Endodermal cell (in vitro differentiated cells): Measurements from ENCODE around the gene GAS2. TPM values are rescaled to one million over a fixed set of nuclear protein-coding genes. Genes with fewer than 3 reads are reported as not detected.

ENCODE experiments used
- DNase-seq: peaks from one replicate; pipeline ENCODE4 v3.0.0-alpha.2; 2017
- H3K27ac ChIP-seq: 2 replicates; pipeline ENCODE4 v1.5.1; 2013; ENCODE audit warnings: mild to moderate bottlenecking, low read depth, low read length, moderate library complexity
- H3K27me3 ChIP-seq: 2 replicates; pipeline ENCODE4 v1.6.1; 2013; ENCODE audit warnings: mild to moderate bottlenecking, low read length, moderate library complexity; ENCODE audit not compliant: insufficient read depth, control insufficient read depth, poor library complexity, severe bottlenecking
- H3K36me3 ChIP-seq: 2 replicates; pipeline ENCODE4 v1.7.0; 2013; ENCODE audit warnings: mild to moderate bottlenecking, low read length, moderate library complexity; ENCODE audit not compliant: control insufficient read depth, insufficient read depth
- H3K4me1 ChIP-seq: one replicate; pipeline ENCODE4 v1.7.0; 2013; ENCODE audit warnings: low read length; ENCODE audit not compliant: control insufficient read depth, insufficient read depth
- H3K4me3 ChIP-seq: 2 replicates; pipeline ENCODE4 v1.5.1; 2013; ENCODE audit warnings: mild to moderate bottlenecking, low read length, moderate library complexity
- H3K9ac ChIP-seq: 2 replicates; pipeline ENCODE4 v1.6.1; 2013; ENCODE audit warnings: mild to moderate bottlenecking, low read length, moderate library complexity; ENCODE audit not compliant: poor library complexity, severe bottlenecking; ENCODE audit errors: extremely low read depth
- H3K9me3 ChIP-seq: 2 replicates; pipeline ENCODE4 v1.6.1; 2013; ENCODE audit warnings: mild to moderate bottlenecking, low read length, moderate library complexity; ENCODE audit not compliant: control insufficient read depth
- H3K27ac Mint-ChIP-seq: 2 replicates; pipeline ENCODE4 v1.8.0; 2020; ENCODE audit warnings: mixed read lengths
- H3K27me3 Mint-ChIP-seq: 2 replicates; pipeline ENCODE4 v1.8.0; 2021; ENCODE audit warnings: mild to moderate bottlenecking, mixed read lengths; ENCODE audit not compliant: insufficient read depth
- H3K36me3 Mint-ChIP-seq: 2 replicates; pipeline ENCODE4 v1.8.0; 2020; ENCODE audit warnings: low read depth, mixed read lengths
- H3K4me1 Mint-ChIP-seq: 2 replicates; pipeline ENCODE4 v1.8.0; 2020; ENCODE audit warnings: mixed read lengths
- H3K4me3 Mint-ChIP-seq: 2 replicates; pipeline ENCODE4 v1.8.0; 2020; ENCODE audit warnings: mild to moderate bottlenecking, moderate library complexity, mixed read lengths
- H3K9me3 Mint-ChIP-seq: 2 replicates; pipeline ENCODE4 v1.8.0; 2020; ENCODE audit warnings: mild to moderate bottlenecking, mixed read lengths
- CTCF ChIP-seq: fragments of 200-600 bp; sonication (generic); conservative IDR thresholded peaks from 2 replicates; pipeline ENCODE4 v1.5.0; 2021; ENCODE audit warnings: antibody characterized with exemption, mild to moderate bottlenecking
- WGBS, 2 experiments: methylation state at CpG; one replicate each; pipeline versions ENCODE4 v1.1.5 to v1.1.7; 2013; ENCODE audit warnings: missing lambda C conversion rate in 2 of 2, mixed read lengths in 1 of 2; ENCODE audit not compliant: insufficient coverage in 1 of 2, insufficient read length in 1 of 2; 5-methylcytosine and 5-hydroxymethylcytosine counted together
- total RNA-seq, 2 donors: library from RNA; stranded (reverse); fragmentation: NEBNext Ultra II Directional in 1 of 2; extraction: Animal tissue kit (Norgen Biotek cat#: 25700) in 1 of 2; gene quantifications; 2 replicates in 1 of 2; 3 replicates in 1 of 2; pipeline ENCODE4 v1.2.1, GENCODE V29; 2021

The GAS2 gene
- total RNA-seq, 2 donors from 2014 or later = 3.0 to 4.1 TPM

- Histone ChIP-seq H3K4me3 (peak within 1 kb of the TSS; percentile 89), H3K4me1 (no peaks in the 10 kb centered on the region), H3K27me3 (peaks cover 11% of the 10 kb centered on the region), H3K9ac (peak within 1 kb of the TSS; percentile 61), H3K36me3 (no peaks in the 10 kb centered on the region), H3K9me3 (no peaks in the 10 kb centered on the region), H3K27ac (peak within 1 kb of the TSS; percentile 27)
- peak; percentile 76 for TF ChIP-seq CTCF
- H3K9me3 Mint-ChIP-seq = peaks cover under 1% of the 10 kb centered on the region
- 1 to 2% methylated on average over 27 to 79 of the region's 79 CpGs for WGBS, 2 experiments
- peak within 1 kb of the TSS; percentile 84 for H3K27ac Mint-ChIP-seq
- peaks cover 14% of the 10 kb centered on the region for H3K27me3 Mint-ChIP-seq
- peaks cover 5% of the 10 kb centered on the region for H3K4me1 Mint-ChIP-seq
- no peaks in the 10 kb centered on the region for H3K36me3 Mint-ChIP-seq
- peak within 1 kb of the TSS; percentile 80 for H3K4me3 Mint-ChIP-seq
- peak; percentile 99 for DNase-seq
Measured at GRCh38 chr11:22829231-22830081, 163.0 kb downstream of the GAS2 start, which contains the start of gene SVIP. Gene SVIP, minus strand, starts transcription at chr11:22829801. Its CDS starts 53 bp downstream, at chr11:22829748.

GRCh38 chr11:22830082-22830414 is 163.6 kb downstream of the GAS2 start:
- Histone ChIP-seq H3K9me3 (no peaks in the 10 kb centered on the region), H3K9ac (no peak overlapping the region), H3K36me3 (no peaks in the 10 kb centered on the region), H3K4me3 (peak overlapping the region; percentile 47), H3K27ac (no peak overlapping the region), H3K27me3 (peaks cover 11% of the 10 kb centered on the region), H3K4me1 (no peaks in the 10 kb centered on the region)
- H3K27me3 Mint-ChIP-seq = peaks cover 16% of the 10 kb centered on the region
- peak overlapping the region; percentile 80 for H3K4me3 Mint-ChIP-seq
- no peak for DNase-seq
- H3K36me3 Mint-ChIP-seq = no peaks in the 10 kb centered on the region
- no peak for TF ChIP-seq CTCF
- WGBS, 2 experiments = 47 to 100% methylated on average over 1 to 4 of the region's 4 CpGs
- peaks cover 5% of the 10 kb centered on the region for H3K4me1 Mint-ChIP-seq
- H3K9me3 Mint-ChIP-seq = peaks cover 3% of the 10 kb centered on the region
- no peak overlapping the region for H3K27ac Mint-ChIP-seq

- Histone ChIP-seq H3K9me3 (no peaks in the 10 kb centered on the region), H3K4me1 (no peaks in the 10 kb centered on the region), H3K36me3 (no peaks in the 10 kb centered on the region), H3K4me3 (no peak overlapping the region), H3K27ac (no peak overlapping the region), H3K27me3 (peaks cover 11% of the 10 kb centered on the region), H3K9ac (no peak overlapping the region)
- WGBS, 2 experiments = 95% methylated on average over 3 of the region's 3 CpGs; no CpG with 5 or more reads in 1 of the 2 experiments
- Mint-ChIP-seq H3K4me3 (no peak overlapping the region), H3K9me3 (peaks cover 3% of the 10 kb centered on the region), H3K36me3 (no peaks in the 10 kb centered on the region), H3K4me1 (peaks cover 8% of the 10 kb centered on the region), H3K27ac (no peak overlapping the region), H3K27me3 (peaks cover 16% of the 10 kb centered on the region)
- DNase-seq = no peak
- no peak for TF ChIP-seq CTCF
Measured at GRCh38 chr11:22832315-22833015, 166.1 kb downstream of the GAS2 start.
